ENCODE data around the gene F8. TPM values are rescaled to one million over a fixed set of nuclear protein-coding genes. Genes with fewer than 3 reads are reported as not detected.
"Not testable (repeated sequence)": the region's sequence is repeated elsewhere in the genome, so short reads cannot be mapped to it uniquely, and the experiment has no call there.

F8 gene
- total and polyA plus RNA-seq, 2 experiments from 2014 or later, result 4.1 to 5.5 TPM

DNA sequence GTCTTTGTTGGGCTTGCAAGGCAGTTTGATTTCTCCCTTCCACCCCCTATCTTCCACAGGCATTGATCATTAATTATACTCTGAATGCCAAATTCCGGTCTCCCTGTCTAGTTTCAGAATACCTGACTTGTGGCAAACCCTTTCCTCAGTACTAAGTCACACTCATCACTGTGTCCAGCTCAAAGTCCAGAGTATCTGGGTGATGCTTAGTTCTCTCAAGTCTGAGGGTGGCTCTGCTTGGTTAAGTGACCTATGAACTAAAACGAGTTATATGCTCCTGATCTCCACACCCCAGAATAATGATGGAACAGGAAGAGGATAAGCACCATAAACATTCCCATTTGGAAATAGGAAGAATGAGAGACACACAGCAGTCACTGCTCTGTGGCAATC lies 194.5 kb downstream of the F8 start:
- in situ Hi-C loops (cut with MboI), result loop anchor here (25.0 kb wide), 1 partner anchor 241 kb away; the partner anchor contains the start of gene CTAG1A
- Histone ChIP-seq H3K9ac (no peak overlapping the region), H2AFZ (no peak overlapping the region), H3K79me2 (ENCODE audit: insufficient read depth) (no peaks in the 10 kb centered on the region), H3K36me3 (ENCODE audit: low read depth) (no peaks in the 10 kb centered on the region), H3K9me3 (ENCODE audit: low read depth) (no peaks in the 10 kb centered on the region), H3F3A (ENCODE audit: insufficient read depth) (no peaks in the 10 kb centered on the region), H3K9me2 (ENCODE audit: insufficient read depth) (no peaks in the 10 kb centered on the region), H3K4me2 (ENCODE audit: unreplicated experiment) (no peak overlapping the region), H3K4me1 (ENCODE audit: insufficient read depth) (no peaks in the 10 kb centered on the region), H3K27me3 (replicated peaks; ENCODE audit: insufficient read depth) (no peaks in the 10 kb centered on the region), H4K20me1 (ENCODE audit: insufficient read depth) (no peaks in the 10 kb centered on the region), H3K4me3 (no peak overlapping the region), H3K27ac (no peak overlapping the region)
- DNase-seq, result no peak
- WGBS, 2 experiments (ENCODE audit: low coverage in 1 of 2, low lambda C conversion rate in 2 of 2, missing lambda C conversion rate in 2 of 2), result 54 to 58% methylated on average over 2 of the region's 2 CpGs
- TF ChIP-seq EZH2 (IDR thresholded peaks at IDR 0.05; ENCODE audit: insufficient read depth, poor library complexity, severe bottlenecking) (no peak), EZH2phosphoT487 (IDR thresholded peaks at IDR 0.05; ENCODE audit: insufficient read depth, low read depth) (no peak)

DNA sequence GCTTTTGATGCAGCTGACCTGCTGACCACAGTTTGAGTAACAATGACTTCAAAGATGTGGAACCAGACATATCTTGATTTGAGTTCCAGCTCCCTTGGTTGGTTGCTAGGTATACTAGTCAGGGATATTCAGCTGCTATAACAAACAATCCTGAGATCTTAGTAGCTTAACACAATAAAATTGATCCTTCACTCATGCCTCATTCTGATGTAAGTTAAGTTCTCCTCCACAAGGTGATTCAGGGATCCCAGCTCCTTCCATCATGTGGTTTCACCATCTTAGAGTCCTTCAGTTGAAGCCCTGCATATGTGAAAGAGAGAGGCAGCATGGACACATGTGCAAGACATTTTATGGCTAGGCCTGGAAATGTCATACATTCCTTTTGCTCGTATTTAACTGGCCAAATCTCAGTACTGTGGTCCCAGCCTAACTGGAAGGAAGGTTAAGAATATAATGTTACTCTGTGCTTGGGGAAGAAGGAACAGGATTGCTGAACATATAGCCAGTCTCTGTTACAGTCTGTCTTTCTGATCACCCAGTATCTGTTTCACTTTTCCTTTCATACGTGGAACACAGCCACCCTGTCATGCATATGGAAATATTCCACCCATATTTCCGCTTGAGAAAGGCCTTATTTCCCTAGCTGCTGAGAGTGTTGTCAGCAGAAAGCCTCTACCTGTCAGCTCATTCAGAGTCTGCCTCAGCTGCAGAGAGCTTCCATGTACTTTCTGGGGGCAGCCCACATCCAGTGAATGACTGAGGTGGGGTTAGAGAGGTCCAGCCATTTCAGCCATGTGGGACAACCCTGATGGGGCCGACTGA lies 195.1 kb downstream of the F8 start:
- no peaks in the 10 kb centered on the region for H3K9me3 ChIP-seq (ENCODE audit: low read depth)
- H2AFZ ChIP-seq, result no peak overlapping the region
- H3K79me2 ChIP-seq (ENCODE audit: insufficient read depth), result no peaks in the 10 kb centered on the region
- H3K4me2 ChIP-seq (ENCODE audit: unreplicated experiment), result no peak overlapping the region
- no peaks in the 10 kb centered on the region for H4K20me1 ChIP-seq (ENCODE audit: insufficient read depth)
- H3K36me3 ChIP-seq (ENCODE audit: low read depth), result no peaks in the 10 kb centered on the region
- no peaks in the 10 kb centered on the region for H3F3A ChIP-seq (ENCODE audit: insufficient read depth)
- H3K4me1 ChIP-seq (ENCODE audit: insufficient read depth), result no peaks in the 10 kb centered on the region
- no peak overlapping the region for H3K4me3 ChIP-seq
- 34 to 40% methylated on average over 4 of the region's 4 CpGs for WGBS, 2 experiments (ENCODE audit: low coverage in 1 of 2, low lambda C conversion rate in 2 of 2, missing lambda C conversion rate in 2 of 2)
- H3K27ac ChIP-seq, result no peak overlapping the region
- H3K9me2 ChIP-seq (ENCODE audit: insufficient read depth), result no peaks in the 10 kb centered on the region
- TF ChIP-seq EZH2 (IDR thresholded peaks at IDR 0.05; ENCODE audit: insufficient read depth, poor library complexity, severe bottlenecking) (no peak), EZH2phosphoT487 (IDR thresholded peaks at IDR 0.05; ENCODE audit: insufficient read depth, low read depth) (no peak)
- H3K27me3 ChIP-seq (replicated peaks; ENCODE audit: insufficient read depth), result no peaks in the 10 kb centered on the region
- H3K9ac ChIP-seq, result no peak overlapping the region
- DNase-seq, result no peak
- in situ Hi-C loops (cut with MboI), result loop anchor here (25.0 kb wide), 1 partner anchor 240 kb away; the partner anchor contains the start of gene CTAG1A

DNA sequence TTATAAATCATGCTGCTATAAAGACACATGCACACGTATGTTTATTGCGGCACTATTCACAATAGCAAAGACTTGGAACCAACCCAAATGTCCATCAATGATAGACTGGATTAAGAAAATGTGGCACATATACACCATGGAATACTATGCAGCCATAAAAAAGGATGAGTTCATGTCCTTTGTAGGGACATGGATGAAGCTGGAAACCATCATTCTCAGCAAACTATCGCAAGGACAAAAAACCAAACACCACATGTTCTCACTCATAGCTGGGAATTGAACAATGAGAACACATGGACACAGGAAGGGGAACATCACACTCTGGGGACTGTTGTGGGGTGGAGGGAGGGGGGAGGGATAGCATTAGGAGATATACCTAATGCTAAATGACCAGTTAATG lies 196.9 kb downstream of the F8 start:
- 62 to 67% methylated on average over 1 to 2 of the region's 3 CpGs for WGBS, 2 experiments (ENCODE audit: low coverage in 1 of 2, low lambda C conversion rate in 2 of 2, missing lambda C conversion rate in 2 of 2)
- not testable (repeated sequence) for H3F3A ChIP-seq (ENCODE audit: insufficient read depth); H3K27me3 ChIP-seq (replicated peaks; ENCODE audit: insufficient read depth); H3K4me1 ChIP-seq (ENCODE audit: insufficient read depth); H3K27ac ChIP-seq; H3K9me3 ChIP-seq (ENCODE audit: low read depth); H4K20me1 ChIP-seq (ENCODE audit: insufficient read depth); H3K79me2 ChIP-seq (ENCODE audit: insufficient read depth); H2AFZ ChIP-seq; H3K4me2 ChIP-seq (ENCODE audit: unreplicated experiment); H3K9ac ChIP-seq; DNase-seq; H3K4me3 ChIP-seq; H3K9me2 ChIP-seq (ENCODE audit: insufficient read depth); H3K36me3 ChIP-seq (ENCODE audit: low read depth)
- in situ Hi-C loops (cut with MboI), result loop anchor here (25.0 kb wide), 1 partner anchor 238 kb away; the partner anchor contains the start of gene CTAG1A

DNA sequence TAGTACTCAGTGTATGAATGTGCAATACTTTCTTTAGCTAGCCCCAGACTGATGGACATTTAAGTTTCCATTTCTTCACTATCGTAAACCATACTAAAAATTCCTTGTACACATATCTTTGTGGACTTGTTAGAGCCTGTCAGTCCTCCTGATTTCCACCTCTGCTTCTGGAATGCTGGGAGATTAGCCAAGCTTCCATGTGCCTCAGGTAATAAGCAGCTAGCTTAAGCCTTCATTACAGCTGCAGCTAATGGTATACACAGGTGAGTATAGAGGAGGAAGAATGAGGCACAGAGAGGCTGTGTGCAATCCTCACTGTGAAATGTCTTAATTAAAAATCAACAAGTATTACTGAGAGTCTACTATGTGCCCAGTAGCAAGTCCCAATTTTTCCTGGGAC lies 197.9 kb downstream of the F8 start:
- Histone ChIP-seq H3K9ac (no peak overlapping the region), H3K27ac (no peak overlapping the region), H3K4me1 (ENCODE audit: insufficient read depth) (no peaks in the 10 kb centered on the region), H3K9me3 (ENCODE audit: low read depth) (no peaks in the 10 kb centered on the region), H3K36me3 (ENCODE audit: low read depth) (no peaks in the 10 kb centered on the region), H3K4me2 (ENCODE audit: unreplicated experiment) (no peak overlapping the region), H3K79me2 (ENCODE audit: insufficient read depth) (no peaks in the 10 kb centered on the region), H3K4me3 (no peak overlapping the region), H3F3A (ENCODE audit: insufficient read depth) (no peaks in the 10 kb centered on the region), H3K9me2 (ENCODE audit: insufficient read depth) (no peaks in the 10 kb centered on the region), H3K27me3 (replicated peaks; ENCODE audit: insufficient read depth) (no peaks in the 10 kb centered on the region), H4K20me1 (ENCODE audit: insufficient read depth) (no peaks in the 10 kb centered on the region), H2AFZ (no peak overlapping the region)
- DNase-seq, result no peak
- 86% methylated on average over 1 of the region's 1 CpG for WGBS, 2 experiments (ENCODE audit: low coverage in 1 of 2, low lambda C conversion rate in 2 of 2, missing lambda C conversion rate in 2 of 2)
- TF ChIP-seq EZH2 (IDR thresholded peaks at IDR 0.05; ENCODE audit: insufficient read depth, poor library complexity, severe bottlenecking) (no peak), EZH2phosphoT487 (IDR thresholded peaks at IDR 0.05; ENCODE audit: insufficient read depth, low read depth) (no peak)
- in situ Hi-C loops (cut with MboI), result loop anchor here (25.0 kb wide), 1 partner anchor 237 kb away; the partner anchor contains the start of gene CTAG1A
